BLaER1 (cell line): Measurements from ENCODE around the gene BMPR1B.
"Not testable (repeated sequence)": the region's sequence is repeated elsewhere in the genome, so short reads cannot be mapped to it uniquely, and the experiment has no call there.

ENCODE experiments used
- H3K27ac ChIP-seq: shearing (Covaris generic); formaldehyde crosslinking; 2 replicates; pipeline ENCODE4 v1.8.1; 2022
- H3K27me3 ChIP-seq: shearing (Covaris generic); formaldehyde crosslinking; 2 replicates; pipeline ENCODE4 v1.8.1; 2022
- H3K36me3 ChIP-seq: shearing (Covaris generic); formaldehyde crosslinking; 2 replicates; pipeline ENCODE4 v1.8.1; 2022
- H3K4me1 ChIP-seq: shearing (Covaris generic); formaldehyde crosslinking; 2 replicates; pipeline ENCODE4 v1.8.1; 2022
- H3K4me2 ChIP-seq: shearing (Covaris generic); formaldehyde crosslinking; 2 replicates; pipeline ENCODE4 v1.8.1; 2022
- H3K4me3 ChIP-seq: shearing (Covaris generic); formaldehyde crosslinking; 2 replicates; pipeline ENCODE4 v1.8.1; 2022
- H3K9ac ChIP-seq: shearing (Covaris generic); formaldehyde crosslinking; 2 replicates; pipeline ENCODE4 v1.8.1; 2022
- H3K9me3 ChIP-seq: shearing (Covaris generic); formaldehyde crosslinking; 2 replicates; pipeline ENCODE4 v1.8.1; 2022
- H4K20me1 ChIP-seq: shearing (Covaris generic); formaldehyde crosslinking; 2 replicates; pipeline ENCODE4 v1.8.1; 2022
- Cebpa-rat ChIP-seq: shearing (Covaris generic); IDR thresholded peaks from 2 replicates; pipeline ENCODE4 v1.8.1; 2022

Gene BMPR1B

DNA sequence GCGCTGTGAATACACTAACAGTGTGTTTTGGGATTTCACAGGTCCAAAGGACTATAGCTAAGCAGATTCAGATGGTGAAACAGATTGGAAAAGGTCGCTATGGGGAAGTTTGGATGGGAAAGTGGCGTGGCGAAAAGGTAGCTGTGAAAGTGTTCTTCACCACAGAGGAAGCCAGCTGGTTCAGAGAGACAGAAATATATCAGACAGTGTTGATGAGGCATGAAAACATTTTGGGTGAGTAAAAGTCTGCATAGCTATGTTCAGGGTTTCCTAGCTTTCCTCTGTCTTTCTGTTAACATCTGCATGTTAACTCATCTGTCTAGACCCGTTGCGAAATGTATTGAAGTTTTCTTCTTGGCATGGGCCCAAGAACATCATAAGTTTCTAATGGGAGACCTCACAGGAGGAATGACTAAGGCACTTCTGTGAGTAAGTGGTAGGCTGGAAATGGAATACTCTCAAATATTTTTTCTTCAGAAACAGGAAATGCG, 372.1 kb downstream of the BMPR1B start:
- Histone ChIP-seq H3K4me2 (peak overlapping the region; percentile 64), H4K20me1 (no peaks in the 10 kb centered on the region), H3K4me1 (peaks cover 28% of the 10 kb centered on the region), H3K27ac (peak overlapping the region; percentile 59; the same call in 1 of the 2 replicates), H3K27me3 (no peaks in the 10 kb centered on the region), H3K9me3 (no peaks in the 10 kb centered on the region; the same call in 1 of the 2 replicates), H3K36me3 (no peaks in the 10 kb centered on the region), H3K4me3 (no peak overlapping the region), H3K9ac (no peak overlapping the region)
- TF ChIP-seq Cebpa-rat: peak; percentile 90

DNA sequence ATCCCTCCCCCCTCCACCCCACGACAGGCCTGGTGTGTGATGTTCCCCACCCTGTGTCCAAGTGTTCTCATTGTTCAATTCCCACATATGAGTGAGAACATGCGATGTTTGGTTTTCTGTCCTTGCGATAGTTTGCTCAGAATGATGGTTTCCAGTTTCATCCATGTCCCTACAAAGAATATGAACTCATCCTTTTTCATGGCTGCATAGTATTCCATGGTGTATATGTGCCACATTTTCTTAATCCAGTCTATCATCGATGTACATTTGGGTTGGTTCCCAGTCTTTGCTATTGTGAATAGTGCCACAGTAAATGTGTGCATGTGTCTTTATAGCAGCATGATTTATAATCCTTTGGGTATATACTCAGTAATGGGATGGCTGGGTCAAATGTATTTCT, 376.3 kb downstream of the BMPR1B start:
- H3K4me3 ChIP-seq, H3K27ac ChIP-seq, H3K9ac ChIP-seq, H3K27me3 ChIP-seq, H3K36me3 ChIP-seq, H4K20me1 ChIP-seq, H3K4me2 ChIP-seq, H3K9me3 ChIP-seq: not testable (repeated sequence)
- peaks cover 24% of the 10 kb centered on the region for H3K4me1 ChIP-seq

DNA sequence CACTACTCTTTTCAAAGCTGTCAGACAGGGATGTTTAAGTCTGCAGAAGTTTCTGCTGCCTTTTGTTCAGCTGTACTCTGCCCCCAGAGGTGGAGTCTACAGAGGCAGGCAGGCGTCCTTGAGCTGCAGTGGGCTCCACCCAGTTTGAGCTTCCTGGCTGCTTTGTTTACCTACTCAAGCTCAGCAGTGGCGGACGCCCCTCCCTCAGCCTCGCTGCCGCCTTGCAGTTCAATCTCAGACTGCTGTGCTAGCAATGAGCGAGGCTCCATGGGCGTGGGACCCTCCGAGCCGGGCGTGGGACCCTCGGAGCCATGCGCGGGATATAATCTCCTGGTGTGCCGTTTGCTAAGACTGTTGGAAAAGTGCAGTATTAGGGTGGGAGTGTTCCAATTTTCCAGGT, 381.7 kb downstream of the BMPR1B start:
- not testable (repeated sequence) for H3K4me1 ChIP-seq, H3K36me3 ChIP-seq, H3K9ac ChIP-seq, H3K4me2 ChIP-seq, H3K4me3 ChIP-seq, H3K27ac ChIP-seq, H4K20me1 ChIP-seq, H3K27me3 ChIP-seq
- H3K9me3 ChIP-seq: peaks cover 15% of the 10 kb centered on the region

DNA sequence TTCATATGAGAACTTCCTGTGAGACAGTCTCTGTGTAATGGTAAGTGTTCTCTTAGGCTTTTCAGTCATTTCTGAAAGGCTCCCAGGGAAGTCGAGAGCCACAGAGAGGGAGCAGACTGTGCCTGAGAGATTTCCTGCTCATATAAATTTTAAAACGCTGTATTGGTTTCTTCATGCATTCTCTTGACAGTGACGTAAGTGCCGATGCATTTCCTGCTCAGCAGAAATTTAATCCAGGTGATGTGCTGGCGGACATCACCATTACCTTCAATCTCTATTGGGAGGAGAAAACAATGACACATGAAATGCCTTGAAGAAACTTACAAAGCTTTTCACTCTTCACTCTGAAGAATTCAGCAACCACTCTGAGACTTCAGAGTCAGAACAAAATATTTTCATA, 383.6 kb downstream of the BMPR1B start:
- Histone ChIP-seq H3K9ac (no peak overlapping the region), H3K4me1 (no peaks in the 10 kb centered on the region), H3K27ac (no peak overlapping the region), H3K4me2 (no peak overlapping the region), H4K20me1 (no peaks in the 10 kb centered on the region), H3K4me3 (no peak overlapping the region), H3K36me3 (no peaks in the 10 kb centered on the region), H3K9me3 (peaks cover 15% of the 10 kb centered on the region), H3K27me3 (no peaks in the 10 kb centered on the region)
- no peak for TF ChIP-seq Cebpa-rat

DNA sequence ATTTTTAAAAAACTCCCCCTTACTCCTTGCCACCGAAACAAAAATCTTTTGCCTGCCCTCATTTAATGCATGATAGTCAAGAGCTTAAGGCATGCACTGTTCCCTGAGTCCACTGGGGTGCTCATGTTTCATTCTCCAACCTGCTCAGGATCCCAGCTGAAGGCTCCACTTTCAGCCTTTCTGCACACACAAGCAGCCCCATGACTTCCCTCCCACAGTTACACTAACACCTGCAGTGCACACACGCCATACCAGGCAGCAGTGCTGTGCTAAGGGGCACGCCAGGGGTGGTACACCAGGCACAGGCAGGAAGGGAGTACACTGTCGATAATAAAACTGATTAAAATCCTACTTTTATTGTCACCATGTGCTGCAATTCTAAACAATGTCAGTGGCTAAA, 385.2 kb downstream of the BMPR1B start:
- H3K9me3 ChIP-seq: peaks cover 15% of the 10 kb centered on the region
- H3K27ac ChIP-seq: no peak overlapping the region
- no peaks in the 10 kb centered on the region for H3K27me3 ChIP-seq
- H3K4me3 ChIP-seq: no peak overlapping the region
- no peak overlapping the region for H3K4me2 ChIP-seq
- no peak overlapping the region for H3K9ac ChIP-seq
- H3K36me3 ChIP-seq: no peaks in the 10 kb centered on the region
- no peaks in the 10 kb centered on the region for H4K20me1 ChIP-seq
- H3K4me1 ChIP-seq: peaks cover 4% of the 10 kb centered on the region; the same call in 1 of the 2 replicates
- no peak for TF ChIP-seq Cebpa-rat

DNA sequence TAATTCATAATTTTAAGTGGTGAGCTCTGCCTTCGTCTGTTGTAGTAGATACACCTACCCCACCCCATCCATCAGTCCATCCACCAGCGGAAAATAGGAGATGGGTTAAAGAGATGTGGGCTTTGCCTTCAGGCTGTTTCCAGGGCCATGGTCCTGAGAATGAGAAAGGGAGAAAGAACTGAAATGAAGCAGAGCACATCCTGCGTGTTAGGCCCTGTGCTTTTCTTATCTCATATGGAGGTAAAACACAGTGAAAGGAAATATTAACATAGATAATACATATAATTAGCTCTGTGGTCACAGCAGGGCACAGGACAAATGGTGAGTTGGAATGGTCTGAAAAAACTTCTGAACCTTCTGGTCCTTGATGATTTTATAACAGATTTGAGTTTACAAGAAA, 393.5 kb downstream of the BMPR1B start:
- Histone ChIP-seq H3K4me3 (no peak overlapping the region), H3K9me3 (no peaks in the 10 kb centered on the region), H3K27ac (no peak overlapping the region), H3K36me3 (no peaks in the 10 kb centered on the region), H3K4me2 (no peak overlapping the region), H3K27me3 (no peaks in the 10 kb centered on the region), H4K20me1 (no peaks in the 10 kb centered on the region), H3K4me1 (peaks cover 49% of the 10 kb centered on the region), H3K9ac (no peak overlapping the region)
- no peak for TF ChIP-seq Cebpa-rat

DNA sequence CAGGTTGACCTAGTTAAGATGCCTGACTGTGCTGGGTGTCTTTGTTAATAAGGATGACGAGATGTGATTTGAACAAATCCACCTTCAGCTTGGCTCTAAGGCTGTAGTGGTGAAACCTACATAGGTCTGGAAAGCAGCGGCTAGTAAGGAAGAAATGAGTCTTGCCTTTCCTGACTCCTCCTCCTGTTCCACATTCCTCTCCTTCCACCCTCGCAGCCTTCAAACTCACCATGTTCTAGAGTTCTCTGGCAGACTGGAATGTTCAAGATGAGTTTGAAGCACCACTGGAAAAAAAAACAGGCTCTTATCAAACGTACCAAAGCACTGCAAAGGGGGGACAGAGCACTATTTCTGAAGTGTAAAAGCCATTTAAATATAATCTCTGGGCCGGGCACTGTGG, 395.4 kb downstream of the BMPR1B start:
- TF ChIP-seq Cebpa-rat: no peak
- Histone ChIP-seq H3K9ac (no peak overlapping the region), H3K4me3 (no peak overlapping the region), H3K4me2 (no peak overlapping the region), H3K36me3 (no peaks in the 10 kb centered on the region), H3K27me3 (no peaks in the 10 kb centered on the region), H3K27ac (no peak overlapping the region), H3K9me3 (no peaks in the 10 kb centered on the region), H4K20me1 (no peaks in the 10 kb centered on the region), H3K4me1 (peaks cover 49% of the 10 kb centered on the region)

DNA sequence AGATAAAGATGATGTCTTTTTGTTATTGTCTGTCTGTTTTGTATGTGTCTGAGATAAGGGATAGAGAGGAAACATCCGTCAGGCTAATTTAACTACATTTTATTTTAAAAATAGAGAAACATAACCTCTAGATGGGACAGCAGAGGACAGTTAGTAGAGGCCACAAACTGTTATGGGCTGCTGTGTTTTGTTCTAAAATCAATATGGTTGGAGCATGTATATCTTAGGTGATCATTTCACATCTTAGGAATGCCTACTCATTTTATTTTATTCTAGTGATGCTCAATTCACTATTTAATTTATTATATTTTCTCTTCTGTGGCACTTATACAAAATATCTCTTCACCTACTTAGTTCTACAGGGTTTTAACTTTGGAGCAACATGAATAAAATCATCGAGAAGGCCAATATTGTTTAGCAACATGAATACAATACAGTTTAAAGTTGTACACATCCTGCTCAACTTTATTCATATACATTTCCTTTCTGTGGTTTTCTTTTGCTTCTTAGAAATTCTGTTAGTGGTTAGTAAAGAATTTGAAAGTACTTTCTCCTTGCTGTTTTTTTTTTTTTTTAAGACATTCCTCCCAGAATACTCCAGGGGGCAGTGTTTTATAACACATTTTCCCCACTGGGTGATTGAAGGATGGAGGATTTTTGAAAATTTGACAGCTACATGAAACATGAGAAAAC, 398.1 kb downstream of the BMPR1B start:
- Histone ChIP-seq H3K4me3 (no peak overlapping the region), H3K9ac (no peak overlapping the region), H3K4me1 (peaks cover 30% of the 10 kb centered on the region), H3K27ac (0 out of 2 replicates have a peak overlapping the region, but pooled peaks have one; percentile 7), H4K20me1 (no peaks in the 10 kb centered on the region), H3K36me3 (no peaks in the 10 kb centered on the region), H3K27me3 (no peaks in the 10 kb centered on the region), H3K9me3 (no peaks in the 10 kb centered on the region), H3K4me2 (peak overlapping the region; percentile 61)
- TF ChIP-seq Cebpa-rat: no peak

DNA sequence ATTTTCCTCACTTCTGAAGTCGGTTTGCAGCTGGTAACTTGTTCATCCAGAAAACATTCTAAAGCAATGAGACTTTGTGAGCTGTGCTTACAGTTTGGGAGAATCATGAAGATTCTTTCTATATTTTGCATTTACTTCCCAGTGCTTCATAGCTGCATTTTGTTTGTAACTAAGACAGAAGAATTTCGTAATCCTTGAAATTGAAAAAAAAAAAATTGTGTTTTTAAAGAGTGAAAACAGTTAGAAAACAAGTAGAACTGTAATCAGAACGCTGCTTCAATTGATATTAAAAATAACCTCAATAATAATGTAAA, 398.7 kb downstream of the BMPR1B start:
- Histone ChIP-seq H3K9me3 (no peaks in the 10 kb centered on the region), H3K27ac (peak overlapping the region; percentile 7; the same call in 1 of the 2 replicates), H3K4me3 (no peak overlapping the region), H3K9ac (no peak overlapping the region), H3K36me3 (no peaks in the 10 kb centered on the region), H3K4me2 (peak overlapping the region; percentile 61), H3K27me3 (no peaks in the 10 kb centered on the region), H3K4me1 (peaks cover 25% of the 10 kb centered on the region), H4K20me1 (no peaks in the 10 kb centered on the region)
- no peak for TF ChIP-seq Cebpa-rat

DNA sequence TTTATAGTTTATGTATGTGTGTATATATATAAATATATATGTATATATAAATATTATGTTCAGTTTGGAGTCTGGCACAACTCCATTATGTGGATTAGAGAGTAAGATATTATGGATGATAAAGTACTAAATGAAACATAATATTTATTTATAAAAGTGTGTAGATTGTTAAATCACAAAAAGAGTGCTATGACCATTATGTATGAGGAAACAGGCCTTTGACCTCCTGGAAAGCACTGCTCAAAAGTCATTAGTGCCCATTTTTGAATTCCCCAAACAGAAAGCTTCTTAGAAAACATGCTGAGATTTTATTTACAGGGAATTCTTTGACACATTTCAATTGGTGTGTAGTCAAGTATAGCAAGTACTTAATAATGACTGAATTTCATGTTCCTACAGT, 399.8 kb downstream of the BMPR1B start:
- Histone ChIP-seq H3K9ac (no peak overlapping the region), H3K27me3 (no peaks in the 10 kb centered on the region)

DNA sequence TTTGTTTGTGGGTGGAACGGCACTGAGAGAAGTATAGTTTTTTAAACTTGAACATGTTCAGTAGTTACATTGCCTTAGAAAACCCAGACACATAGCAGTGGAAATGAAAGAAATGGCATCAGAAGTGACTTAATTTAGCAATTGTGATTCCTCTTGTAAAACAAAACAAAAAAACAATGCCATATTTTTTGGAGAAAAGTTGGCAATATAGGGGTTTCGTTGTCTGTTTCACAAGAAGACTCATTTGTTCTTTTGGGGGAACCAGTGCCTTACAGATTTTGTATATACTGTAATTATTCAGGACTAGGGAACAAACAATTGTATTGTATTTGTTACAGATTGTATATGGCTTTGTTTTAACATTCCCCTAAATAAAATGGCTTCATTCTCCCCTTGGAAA, 400.3 kb downstream of the BMPR1B start:
- Histone ChIP-seq H3K9ac (no peak overlapping the region), H3K36me3 (no peaks in the 10 kb centered on the region), H4K20me1 (no peaks in the 10 kb centered on the region), H3K4me3 (no peak overlapping the region), H3K9me3 (no peaks in the 10 kb centered on the region), H3K27me3 (no peaks in the 10 kb centered on the region), H3K4me2 (no peak overlapping the region), H3K27ac (no peak overlapping the region), H3K4me1 (peaks cover 25% of the 10 kb centered on the region)
- TF ChIP-seq Cebpa-rat: no peak

More for the DNA sequence above, 399.8 kb downstream of the BMPR1B start:
- Histone ChIP-seq H4K20me1 (no peaks in the 10 kb centered on the region), H3K36me3 (no peaks in the 10 kb centered on the region), H3K9me3 (no peaks in the 10 kb centered on the region), H3K4me2 (no peak overlapping the region), H3K4me1 (peaks cover 25% of the 10 kb centered on the region), H3K27ac (no peak overlapping the region), H3K4me3 (no peak overlapping the region)
- no peak for TF ChIP-seq Cebpa-rat
